ENCODE results near the gene CHD6.

CHD6 gene

GRCh38 chr20:41617902-41618806, at the start of gene CHD6:
Gene CHD6 (minus strand): TSS chr20:41618377. CDS start chr20:41551337, 67,040 bp downstream.
- H3K36me3 ChIP-seq (ENCODE audit: control insufficient read depth, insufficient read depth, low read length) = no peaks in the 10 kb centered on the region
- no peaks in the 10 kb centered on the region for H3K9me3 ChIP-seq (ENCODE audit: control insufficient read depth, insufficient read depth, low read depth, low read length)
- H3K9ac ChIP-seq (ENCODE audit: low read length) = peak within 1 kb of the TSS; percentile 82
- peak within 1 kb of the TSS; percentile 63; the same call in 1 of the 2 replicates for H3K27ac ChIP-seq (ENCODE audit: low read depth, low read length)
- peak within 1 kb of the TSS; percentile 92 for H3K4me3 ChIP-seq (ENCODE audit: low read depth, low read length)
- H3K4me1 ChIP-seq (ENCODE audit: control insufficient read depth, insufficient read depth, low read length) = peaks cover 39% of the 10 kb centered on the region
- H3K27me3 ChIP-seq (ENCODE audit: control insufficient read depth, insufficient read depth, low read length) = no peaks in the 10 kb centered on the region

- H3K27me3 ChIP-seq (ENCODE audit: control insufficient read depth, insufficient read depth, low read length) = peaks cover 8% of the 10 kb centered on the region; the same call in 1 of the 2 replicates
- H3K4me1 ChIP-seq (ENCODE audit: control insufficient read depth, insufficient read depth, low read length) = peaks cover under 1% of the 10 kb centered on the region; the same call in 1 of the 2 replicates
- H3K9ac ChIP-seq (ENCODE audit: low read length) = no peak overlapping the region
- no peaks in the 10 kb centered on the region for H3K36me3 ChIP-seq (ENCODE audit: control insufficient read depth, insufficient read depth, low read length)
- H3K4me3 ChIP-seq (ENCODE audit: low read depth, low read length) = peak overlapping the region; percentile 7; the same call in 1 of the 2 replicates
- no peaks in the 10 kb centered on the region for H3K9me3 ChIP-seq (ENCODE audit: control insufficient read depth, insufficient read depth, low read depth, low read length)
- H3K27ac ChIP-seq (ENCODE audit: low read depth, low read length) = no peak overlapping the region
Observed at GRCh38 chr20:41664584-41664983, 46.4 kb upstream of the CHD6 start.

DNA sequence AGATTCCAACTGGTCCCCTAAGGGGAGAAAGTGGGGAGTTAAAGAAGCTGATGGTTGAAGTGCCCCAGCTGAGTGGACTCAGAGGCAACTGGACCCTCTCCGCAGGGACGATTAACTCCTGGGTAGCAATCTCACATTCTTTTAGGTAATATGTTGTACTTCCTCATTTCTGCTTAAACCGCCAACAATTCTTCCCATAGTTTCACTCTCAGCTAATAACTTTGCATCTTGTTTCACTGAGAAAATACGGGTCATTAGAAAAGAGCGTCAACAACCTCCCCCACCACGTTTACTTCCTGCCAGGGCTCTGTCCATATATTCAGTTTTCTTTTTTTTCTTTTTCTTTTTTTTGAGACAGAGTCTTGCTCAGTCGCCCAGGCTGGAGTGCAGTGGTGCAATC, 39.5 kb upstream of the CHD6 start:
- Histone ChIP-seq H3K4me1 (ENCODE audit: control insufficient read depth, insufficient read depth, low read length) (no peaks in the 10 kb centered on the region), H3K9me3 (ENCODE audit: control insufficient read depth, insufficient read depth, low read depth, low read length) (no peaks in the 10 kb centered on the region), H3K4me3 (ENCODE audit: low read depth, low read length) (no peak overlapping the region), H3K36me3 (ENCODE audit: control insufficient read depth, insufficient read depth, low read length) (no peaks in the 10 kb centered on the region), H3K9ac (ENCODE audit: low read length) (no peak overlapping the region), H3K27ac (ENCODE audit: low read depth, low read length) (no peak overlapping the region), H3K27me3 (ENCODE audit: control insufficient read depth, insufficient read depth, low read length) (peaks cover 15% of the 10 kb centered on the region)

DNA sequence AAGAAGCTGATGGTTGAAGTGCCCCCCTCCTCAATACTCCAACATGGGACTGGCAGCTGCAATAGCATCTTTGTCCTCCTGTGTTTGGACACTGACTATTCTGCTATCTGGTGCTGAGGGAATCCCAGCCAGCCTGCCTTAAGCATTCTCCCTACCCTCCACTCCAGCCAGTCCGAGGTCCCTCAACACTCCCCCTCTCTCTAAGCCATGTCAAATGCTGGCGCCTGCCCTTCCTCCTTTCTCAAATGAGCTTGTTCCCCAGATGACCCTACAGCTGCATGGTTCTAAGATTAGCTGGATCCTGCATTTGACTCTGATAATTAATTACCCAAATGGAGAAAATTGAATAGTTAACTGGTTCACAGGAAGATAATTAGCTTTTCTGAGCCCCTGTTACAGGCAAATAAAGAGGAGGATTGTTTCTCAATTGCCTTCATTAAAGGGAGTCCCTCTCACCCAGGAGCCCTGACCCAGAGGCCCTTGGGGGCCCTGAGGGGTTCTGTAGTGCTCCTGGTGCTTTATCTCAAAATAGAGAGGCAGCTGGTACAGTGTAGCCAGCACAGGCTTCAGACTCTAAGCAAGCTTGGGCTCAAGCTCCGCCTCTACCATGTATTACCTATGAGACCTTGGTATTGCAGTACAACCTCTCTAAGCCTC, 37.9 kb upstream of the CHD6 start:
- no peak overlapping the region for H3K27ac ChIP-seq (ENCODE audit: low read depth, low read length)

DNA sequence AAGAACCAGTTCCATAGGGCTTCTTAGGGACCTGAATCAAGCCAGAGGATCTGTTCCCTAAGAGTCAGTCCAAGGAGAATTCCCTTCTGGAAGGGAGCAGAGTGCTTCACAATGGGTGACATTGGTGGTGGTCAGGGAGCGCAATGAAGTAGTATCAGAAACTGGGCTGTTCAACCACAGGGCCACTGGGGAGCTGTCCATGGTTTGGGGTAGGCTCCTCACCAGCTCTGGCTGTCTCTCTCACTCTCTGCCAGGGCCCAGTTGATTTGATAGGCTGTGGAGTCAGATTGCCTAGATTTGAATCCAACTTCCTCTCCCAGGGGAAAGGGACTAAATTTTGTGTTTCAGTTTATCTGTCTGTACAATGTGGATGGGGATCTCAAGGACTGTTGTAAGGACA, 36.7 kb upstream of the CHD6 start:
- no peaks in the 10 kb centered on the region for H3K36me3 ChIP-seq (ENCODE audit: control insufficient read depth, insufficient read depth, low read length)
- peaks cover 8% of the 10 kb centered on the region for H3K4me1 ChIP-seq (ENCODE audit: control insufficient read depth, insufficient read depth, low read length)
- no peak overlapping the region for H3K27ac ChIP-seq (ENCODE audit: low read depth, low read length)
- H3K9me3 ChIP-seq (ENCODE audit: control insufficient read depth, insufficient read depth, low read depth, low read length) = no peaks in the 10 kb centered on the region
- peaks cover 9% of the 10 kb centered on the region for H3K27me3 ChIP-seq (ENCODE audit: control insufficient read depth, insufficient read depth, low read length)
- H3K4me3 ChIP-seq (ENCODE audit: low read depth, low read length) = no peak overlapping the region
- no peak overlapping the region for H3K9ac ChIP-seq (ENCODE audit: low read length)

More for the DNA sequence above, 37.9 kb upstream of the CHD6 start:
- Histone ChIP-seq H3K27me3 (ENCODE audit: control insufficient read depth, insufficient read depth, low read length) (peaks cover 15% of the 10 kb centered on the region), H3K36me3 (ENCODE audit: control insufficient read depth, insufficient read depth, low read length) (no peaks in the 10 kb centered on the region), H3K4me1 (ENCODE audit: control insufficient read depth, insufficient read depth, low read length) (no peaks in the 10 kb centered on the region), H3K9ac (ENCODE audit: low read length) (no peak overlapping the region), H3K4me3 (ENCODE audit: low read depth, low read length) (no peak overlapping the region), H3K9me3 (ENCODE audit: control insufficient read depth, insufficient read depth, low read depth, low read length) (no peaks in the 10 kb centered on the region)

- no peaks in the 10 kb centered on the region for H3K36me3 ChIP-seq (ENCODE audit: control insufficient read depth, insufficient read depth, low read length)
Observed at GRCh38 chr20:41654292-41654691, 36.1 kb upstream of the CHD6 start.

GRCh38 chr20:41650231-41650948, 32.2 kb upstream of the CHD6 start:
- H3K4me1 ChIP-seq (ENCODE audit: control insufficient read depth, insufficient read depth, low read length) = peaks cover 11% of the 10 kb centered on the region
- no peak overlapping the region for H3K9ac ChIP-seq (ENCODE audit: low read length)
- H3K27me3 ChIP-seq (ENCODE audit: control insufficient read depth, insufficient read depth, low read length) = no peaks in the 10 kb centered on the region
- no peaks in the 10 kb centered on the region for H3K36me3 ChIP-seq (ENCODE audit: control insufficient read depth, insufficient read depth, low read length)
- no peaks in the 10 kb centered on the region for H3K9me3 ChIP-seq (ENCODE audit: control insufficient read depth, insufficient read depth, low read depth, low read length)
- H3K27ac ChIP-seq (ENCODE audit: low read depth, low read length) = no peak overlapping the region
- no peak overlapping the region for H3K4me3 ChIP-seq (ENCODE audit: low read depth, low read length)

More at GRCh38 chr20:41654292-41654691, 36.1 kb upstream of the CHD6 start:
- peaks cover 4% of the 10 kb centered on the region for H3K27me3 ChIP-seq (ENCODE audit: control insufficient read depth, insufficient read depth, low read length)
- no peak overlapping the region for H3K4me3 ChIP-seq (ENCODE audit: low read depth, low read length)
- peaks cover 11% of the 10 kb centered on the region for H3K4me1 ChIP-seq (ENCODE audit: control insufficient read depth, insufficient read depth, low read length)
- H3K9me3 ChIP-seq (ENCODE audit: control insufficient read depth, insufficient read depth, low read depth, low read length) = no peaks in the 10 kb centered on the region
- no peak overlapping the region for H3K27ac ChIP-seq (ENCODE audit: low read depth, low read length)
- H3K9ac ChIP-seq (ENCODE audit: low read length) = no peak overlapping the region

- Histone ChIP-seq H3K27me3 (ENCODE audit: control insufficient read depth, insufficient read depth, low read length) (no peaks in the 10 kb centered on the region), H3K36me3 (ENCODE audit: control insufficient read depth, insufficient read depth, low read length) (no peaks in the 10 kb centered on the region), H3K9me3 (ENCODE audit: control insufficient read depth, insufficient read depth, low read depth, low read length) (no peaks in the 10 kb centered on the region), H3K27ac (ENCODE audit: low read depth, low read length) (no peak overlapping the region), H3K4me3 (ENCODE audit: low read depth, low read length) (no peak overlapping the region), H3K4me1 (ENCODE audit: control insufficient read depth, insufficient read depth, low read length) (peaks cover 11% of the 10 kb centered on the region), H3K9ac (ENCODE audit: low read length) (no peak overlapping the region)
Observed at GRCh38 chr20:41649489-41649888, 31.3 kb upstream of the CHD6 start.

- Histone ChIP-seq H3K36me3 (ENCODE audit: control insufficient read depth, insufficient read depth, low read length) (no peaks in the 10 kb centered on the region), H3K27me3 (ENCODE audit: control insufficient read depth, insufficient read depth, low read length) (no peaks in the 10 kb centered on the region), H3K9me3 (ENCODE audit: control insufficient read depth, insufficient read depth, low read depth, low read length) (no peaks in the 10 kb centered on the region), H3K4me1 (ENCODE audit: control insufficient read depth, insufficient read depth, low read length) (peaks cover 18% of the 10 kb centered on the region), H3K4me3 (ENCODE audit: low read depth, low read length) (no peak overlapping the region), H3K27ac (ENCODE audit: low read depth, low read length) (no peak overlapping the region), H3K9ac (ENCODE audit: low read length) (no peak overlapping the region)
Observed at GRCh38 chr20:41645372-41645771, 27.2 kb upstream of the CHD6 start.

DNA sequence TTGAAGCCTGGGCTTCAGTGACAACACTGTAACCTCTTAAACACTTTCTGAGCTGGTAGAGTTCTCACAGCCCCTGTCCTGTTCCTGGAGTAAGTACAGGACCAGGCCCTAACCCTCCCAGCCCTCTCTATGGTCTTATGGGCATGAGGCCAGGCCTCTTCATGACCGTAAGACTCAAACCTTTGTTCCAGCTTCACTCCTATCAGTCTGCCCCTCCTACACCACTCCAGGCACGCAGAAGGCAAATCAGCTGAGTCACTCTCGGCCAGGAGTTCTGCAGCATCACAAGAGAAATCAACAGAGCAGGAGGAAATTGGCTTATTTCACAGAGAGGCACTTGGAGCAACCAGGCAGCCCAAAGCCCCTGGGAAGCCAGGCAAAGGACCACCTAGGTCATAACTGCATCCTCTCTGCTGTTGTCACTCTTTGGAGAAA, 25.3 kb upstream of the CHD6 start:
- H3K9ac ChIP-seq (ENCODE audit: low read length) = peak overlapping the region; percentile 14
- no peaks in the 10 kb centered on the region for H3K9me3 ChIP-seq (ENCODE audit: control insufficient read depth, insufficient read depth, low read depth, low read length)
- H3K4me3 ChIP-seq (ENCODE audit: low read depth, low read length) = no peak overlapping the region
- H3K4me1 ChIP-seq (ENCODE audit: control insufficient read depth, insufficient read depth, low read length) = peaks cover 10% of the 10 kb centered on the region
- peaks cover 7% of the 10 kb centered on the region; the same call in 1 of the 2 replicates for H3K27me3 ChIP-seq (ENCODE audit: control insufficient read depth, insufficient read depth, low read length)
- H3K36me3 ChIP-seq (ENCODE audit: control insufficient read depth, insufficient read depth, low read length) = no peaks in the 10 kb centered on the region
- H3K27ac ChIP-seq (ENCODE audit: low read depth, low read length) = peak overlapping the region; percentile 29; the same call in 1 of the 2 replicates
